H1 (cell line): ENCODE results near the gene ERVFRD-1. TPM values are rescaled to one million over a fixed set of nuclear protein-coding genes. Genes with fewer than 3 reads are reported as not detected.

Experiments
- CTCF ChIA-PET: fragments of 300-600 bp; sonication (Branson Sonifier 250); formaldehyde crosslinking; loops from one replicate; lab custom pipeline; 2021; ENCODE audit not compliant: partially characterized antibody; lab: Charles Lee
- POLR2A ChIA-PET: fragments of 300-600 bp; sonication (Branson Sonifier 250); formaldehyde crosslinking; loops from one replicate; lab custom pipeline; 2021; ENCODE audit warnings: inconsistent platforms; ENCODE audit not compliant: partially characterized antibody; lab: Charles Lee
- DNase-seq, 2 experiments: peaks; one replicate each; pipeline versions ENCODE4 v3.0.0 to v3.0.0-alpha.2; 2010 to 2022; ENCODE audit warnings: low spot score in 2 of 2, low read depth in 1 of 2, mixed read lengths in 1 of 2
- FAIRE-seq: peaks from 2 replicates; lab custom pipeline; 2011; peaks lifted over from hg19 to GRCh38; lab: Jason Lieb, UNC
- H2AFZ ChIP-seq: 2 replicates; pipeline ENCODE4 v1.8.1; 2012; ENCODE audit warnings: low read length, inconsistent platforms
- H2AK5ac ChIP-seq: 2 replicates; pipeline ENCODE4 v1.6.1; 2013; ENCODE audit warnings: low read depth, low read length
- H2BK120ac ChIP-seq: replicated peaks from 2 replicates; pipeline ENCODE3; 2013; ENCODE audit warnings: low read depth, low read length, inconsistent platforms
- H2BK12ac ChIP-seq: 2 replicates; pipeline ENCODE4 v1.6.1; 2013; ENCODE audit warnings: low read depth, low read length
- H2BK15ac ChIP-seq: 2 replicates; pipeline ENCODE4 v1.6.1; 2013; ENCODE audit warnings: low read length
- H2BK20ac ChIP-seq: 2 replicates; pipeline ENCODE4 v1.6.1; 2013; ENCODE audit warnings: low read length
- H2BK5ac ChIP-seq: 2 replicates; pipeline ENCODE4 v1.6.1; 2013; ENCODE audit warnings: low read depth, low read length
- H3K14ac ChIP-seq: 2 replicates; pipeline ENCODE4 v1.6.1; 2013; ENCODE audit warnings: inconsistent platforms; ENCODE audit not compliant: insufficient read length
- H3K18ac ChIP-seq: 2 replicates; pipeline ENCODE4 v1.6.1; 2013; ENCODE audit warnings: low read length; ENCODE audit errors: extremely low read depth
- H3K23ac ChIP-seq: 2 replicates; pipeline ENCODE4 v1.6.1; 2013; ENCODE audit warnings: inconsistent platforms; ENCODE audit not compliant: insufficient read length
- H3K23me2 ChIP-seq: 2 replicates; pipeline ENCODE4 v1.6.1; 2013; ENCODE audit warnings: low read depth, low read length
- H3K27ac ChIP-seq: 2 replicates; pipeline ENCODE4 v1.6.1; 2011; ENCODE audit warnings: low read depth, low read length, inconsistent platforms
- H3K27me3 ChIP-seq, 4 experiments: replicated peaks in 1 of 4; 1 replicate in 1 of 4; 2 replicates in 3 of 4; pipeline versions ENCODE4 v1.6.1 to v1.8.1; 2011 to 2013; ENCODE audit warnings: low read length in 3 of 4, mild to moderate bottlenecking in 3 of 4, inconsistent platforms in 2 of 4, mixed read lengths in 2 of 4, moderate library complexity in 1 of 4; ENCODE audit not compliant: control insufficient read depth in 3 of 4, insufficient read depth in 3 of 4; ENCODE audit errors: extremely low read depth in 1 of 4
- H3K36me3 ChIP-seq, 4 experiments: 2 replicates each; pipeline versions ENCODE4 v1.6.1 to v1.8.1; 2011 to 2013; ENCODE audit warnings: mild to moderate bottlenecking in 4 of 4, low read length in 3 of 4, moderate library complexity in 2 of 4, control low read depth in 1 of 4, inconsistent platforms in 1 of 4; ENCODE audit not compliant: insufficient read depth in 4 of 4, control insufficient read depth in 2 of 4
- H3K4ac ChIP-seq: replicated peaks from 2 replicates; pipeline ENCODE3; 2013; ENCODE audit warnings: low read length, low read depth, mixed read lengths, inconsistent platforms; ENCODE audit not compliant: insufficient read length
- H3K4me1 ChIP-seq, 4 experiments: replicated peaks in 1 of 4; 1 replicate in 1 of 4; 2 replicates in 3 of 4; pipeline versions ENCODE4 v1.6.1 to v1.8.1; 2011 to 2013; ENCODE audit warnings: low read length in 3 of 4, inconsistent platforms in 2 of 4, mixed read lengths in 1 of 4; ENCODE audit not compliant: insufficient read depth in 4 of 4, control insufficient read depth in 3 of 4
- H3K4me2 ChIP-seq, 2 experiments: 2 replicates each; pipeline versions ENCODE4 v1.6.1 to v1.8.1; 2011 to 2013; ENCODE audit warnings: low read depth in 2 of 2, low read length in 2 of 2, control low read depth in 1 of 2, inconsistent platforms in 1 of 2, mild to moderate bottlenecking in 1 of 2; ENCODE audit not compliant: insufficient read depth in 1 of 2
- H3K4me3 ChIP-seq, 4 experiments: fragments of 200-600, 300-600 bp in 1 of 4; sonication (generic), shearing (Covaris generic), sonication (Bioruptor Twin) in 1 of 4; 2 replicates each; pipeline versions ENCODE4 v1.5.1 to v1.8.1; 2011 to 2016; ENCODE audit warnings: low read length in 4 of 4, low read depth in 3 of 4, control low read depth in 2 of 4, inconsistent platforms in 2 of 4, mild to moderate bottlenecking in 2 of 4, mixed read lengths in 1 of 4, moderate library complexity in 1 of 4; ENCODE audit not compliant: insufficient read depth in 2 of 4; ENCODE audit errors: extremely low read depth in 1 of 4
- H3K56ac ChIP-seq: replicated peaks from 2 replicates; pipeline ENCODE3; 2013; ENCODE audit warnings: low read depth, mild to moderate bottlenecking, mixed read lengths, low read length, inconsistent platforms; ENCODE audit not compliant: insufficient read length
- H3K79me1 ChIP-seq: 2 replicates; pipeline ENCODE4 v1.6.1; 2013; ENCODE audit warnings: low read depth, low read length, control low read depth
- H3K79me2 ChIP-seq, 2 experiments: 2 replicates each; pipeline versions ENCODE4 v1.6.1 to v1.8.1; 2012 to 2013; ENCODE audit warnings: low read length in 2 of 2, mild to moderate bottlenecking in 2 of 2, inconsistent platforms in 1 of 2; ENCODE audit not compliant: insufficient read depth in 2 of 2, control insufficient read depth in 1 of 2
- H3K9ac ChIP-seq, 4 experiments: replicated peaks in 1 of 4; 1 replicate in 1 of 4; 2 replicates in 3 of 4; pipeline versions ENCODE4 v1.6.1 to v1.8.1; 2011 to 2013; ENCODE audit warnings: low read depth in 3 of 4, low read length in 3 of 4, control low read depth in 2 of 4, mild to moderate bottlenecking in 2 of 4, moderate library complexity in 2 of 4, inconsistent platforms in 1 of 4; ENCODE audit errors: extremely low read depth in 1 of 4
- H3K9me3 ChIP-seq, 2 experiments: 2 replicates each; pipeline versions ENCODE4 v1.6.1 to v1.8.1; 2012 to 2013; ENCODE audit warnings: mild to moderate bottlenecking in 2 of 2, moderate library complexity in 2 of 2, control low read depth in 1 of 2, inconsistent platforms in 1 of 2, low read depth in 1 of 2, low read length in 1 of 2, mixed read lengths in 1 of 2; ENCODE audit not compliant: insufficient read depth in 2 of 2
- H4K20me1 ChIP-seq, 2 experiments: replicated peaks in 1 of 2; 2 replicates each; pipeline versions ENCODE3 to v1.8.1; 2011 to 2013; ENCODE audit warnings: inconsistent platforms in 2 of 2, low read length in 2 of 2, mild to moderate bottlenecking in 1 of 2; ENCODE audit not compliant: insufficient read depth in 2 of 2, control insufficient read depth in 1 of 2
- H4K5ac ChIP-seq: 2 replicates; pipeline ENCODE4 v1.6.1; 2013; ENCODE audit warnings: low read length, low read depth, mixed read lengths, inconsistent platforms; ENCODE audit not compliant: insufficient read length
- H4K8ac ChIP-seq: 2 replicates; pipeline ENCODE4 v1.8.0; 2013; ENCODE audit warnings: mild to moderate bottlenecking, moderate library complexity, low read length, inconsistent platforms; ENCODE audit not compliant: insufficient read depth; ENCODE audit errors: extremely low read depth
- H4K91ac ChIP-seq: replicated peaks from 2 replicates; pipeline ENCODE3; 2013; ENCODE audit warnings: low read length, mixed read lengths, inconsistent platforms; ENCODE audit not compliant: insufficient read length
- RNF2 ChIP-seq: fragments of 200-900, 300-1000 bp; sonication (generic); IDR thresholded peaks from 2 replicates; pipeline ENCODE4 v1.7.1; 2016; ENCODE audit warnings: borderline replicate concordance, low read depth, mild to moderate bottlenecking, antibody characterized with exemption, low read length; ENCODE audit not compliant: poor library complexity, severe bottlenecking; ENCODE audit errors: missing control alignments
- SUZ12 ChIP-seq: fragments of 200-600 bp; sonication (generic); IDR thresholded peaks from 2 replicates; pipeline ENCODE4 v1.6.1; 2012; ENCODE audit warnings: mild to moderate bottlenecking, inconsistent platforms, low read length, moderate library complexity, mixed read lengths
- WGBS, 2 experiments: shearing (Covaris generic) in 1 of 2; methylation state at CpG; one replicate each; pipeline versions ENCODE4 v1.1.6 to v1.1.7; 2013 to 2015; ENCODE audit warnings: low lambda C conversion rate in 2 of 2, mixed read lengths in 2 of 2, inconsistent platforms in 1 of 2, low coverage in 1 of 2, missing lambda C conversion rate in 1 of 2; ENCODE audit not compliant: insufficient replicate concordance in 2 of 2, insufficient coverage in 1 of 2, insufficient read length in 1 of 2; ENCODE audit errors: extremely low coverage in 1 of 2, missing lambda C conversion rate in 1 of 2; 5-methylcytosine and 5-hydroxymethylcytosine counted together
- polyA plus RNA-seq, 7 experiments: library from polyadenylated mRNA; depleted of rRNA in 3 of 7; stranded (reverse) in 5 of 7; unstranded in 2 of 7; fragments of >200 nt in 5 of 7; fragments of 200-250 nt in 2 of 7; gene quantifications; 1 replicate in 5 of 7; 2 replicates in 1 of 7; 4 replicates in 1 of 7; pipeline versions ENCODE4 v1.2.1 to v1.2.3, GENCODE V29; 2011 to 2013; ENCODE audit warnings: missing spikeins in 2 of 7, mixed read lengths in 2 of 7
- total RNA-seq: library from RNA; stranded (reverse); fragmentation: NEBNext Ultra II Directional; extraction: Animal tissue kit (Norgen Biotek cat#: 25700); gene quantifications from 2 replicates; pipeline ENCODE4 v1.2.1, GENCODE V29; 2021

ERVFRD-1 gene
- total and polyA plus RNA-seq, 2 of the 8 experiments (the other 6 are each of a cell fraction or from before 2014, with no cell fraction given): not detected

- Histone ChIP-seq H2BK12ac (no peak overlapping the region), H3K36me3 (peaks cover 0 to 6% (median 2%) of the 10 kb centered on the region in 4 experiments; a peak in 4 of 8 replicates), H4K20me1 (no peaks in the 10 kb centered on the region), H3K18ac (no peak overlapping the region), H3K4me2 (no peak overlapping the region), H3K4me1 (peaks cover 1 to 3% (median 2%) of the 10 kb centered on the region in 4 experiments; a peak in 3 of 7 replicates), H2BK5ac (no peak overlapping the region), H2AFZ (no peak overlapping the region), H3K23me2 (no peaks in the 10 kb centered on the region), H3K9me3 (no peaks in the 10 kb centered on the region), H3K14ac (no peak overlapping the region), H3K79me2 (no peaks in the 10 kb centered on the region), H2BK20ac (no peak overlapping the region), H3K4me3 (no peak overlapping the region), H3K23ac (no peak overlapping the region), H3K27me3 (no peaks in the 10 kb centered on the region), H4K91ac (no peak overlapping the region), H3K4ac (no peak overlapping the region), H3K56ac (no peak overlapping the region), H4K8ac (no peak overlapping the region), H2BK15ac (no peak overlapping the region), H3K79me1 (no peaks in the 10 kb centered on the region), H2AK5ac (no peak overlapping the region), H2BK120ac (no peak overlapping the region), H3K9ac (no peak overlapping the region), H3K27ac (no peak overlapping the region), H4K5ac (no peak overlapping the region)
- CTCF ChIA-PET: interaction anchor here (0.7 to 1.0 kb wide), 2 partner anchors 101 to 214 kb away, joined by 3 to 4 read pairs; no protein-coding TSS in a partner anchor
- no peak for DNase-seq
- WGBS, 2 experiments: 82% methylated on average over 3 of the region's 3 CpGs; no CpG with 5 or more reads in 1 of the 2 experiments
- POLR2A ChIA-PET: no interaction called here
- no peak for FAIRE-seq
- TF ChIP-seq SUZ12: no peak
- no peak for TF ChIP-seq RNF2
These were observed 28.5 kb upstream of the ERVFRD-1 start for GRCh38 chr6:11140056-11140455.
